PC-3 (cell line): Measurements from ENCODE around the gene TMC1. TPM values are rescaled to one million over a fixed set of nuclear protein-coding genes. Genes with fewer than 3 reads are reported as not detected.

Experiments used
- ATAC-seq: fragments of 200-7000 bp; cut with Tn5 transposase; 2 replicates; pipeline ENCODE4 v1.9.1; 2020; ENCODE audit warnings: mild to moderate bottlenecking, moderate library complexity
- BruUV-seq: library from RNA; stranded (reverse); fragments of 400-500 nt; replicated peaks from 2 replicates; lab custom pipeline; 2021; lab: Mats Ljungman, UMichigan
- CTCF ChIA-PET: fragments of 300-600 bp; sonication (Branson Sonifier 250); formaldehyde crosslinking; loops from one replicate; lab custom pipeline; 2022; ENCODE audit warnings: antibody characterized with exemption; lab: Charles Lee
- POLR2A ChIA-PET: fragments of 300-600 bp; sonication (Branson Sonifier 250); formaldehyde crosslinking; loops from one replicate; lab custom pipeline; 2022; ENCODE audit warnings: antibody characterized with exemption; ENCODE audit not compliant: unreplicated experiment; lab: Charles Lee
- DNase-seq: peaks from one replicate; pipeline ENCODE4 v3.0.0-alpha.2; 2015
- H2AFZ ChIP-seq: fragments of 300-600 bp; sonication (generic); 2 replicates; pipeline ENCODE4 v1.6.0; 2016; ENCODE audit warnings: antibody characterized with exemption, low read length
- H3F3A ChIP-seq: fragments of 300-600 bp; sonication (generic); one replicate; pipeline ENCODE4 v1.6.0; 2017; ENCODE audit warnings: antibody characterized with exemption, low read length, control low read depth, mild to moderate bottlenecking; ENCODE audit not compliant: unreplicated experiment
- H3K27ac ChIP-seq: fragments of 300-600 bp; sonication (generic); 2 replicates; pipeline ENCODE4 v1.5.1; 2016; ENCODE audit warnings: mild to moderate bottlenecking, low read length
- H3K27me3 ChIP-seq: fragments of 300-600 bp; sonication (generic); 2 replicates; pipeline ENCODE4 v1.6.1; 2016; ENCODE audit warnings: low read length, mixed read lengths
- H3K36me3 ChIP-seq: fragments of 300-600 bp; sonication (generic); 2 replicates; pipeline ENCODE4 v1.6.1; 2016; ENCODE audit warnings: low read depth, mixed run types, low read length, mixed read lengths
- H3K4me1 ChIP-seq: fragments of 300-600 bp; sonication (generic); 2 replicates; pipeline ENCODE4 v1.5.1; 2016; ENCODE audit warnings: low read length; ENCODE audit not compliant: insufficient read depth
- H3K4me2 ChIP-seq: fragments of 300-600 bp; sonication (generic); 2 replicates; pipeline ENCODE4 v1.6.0; 2016; ENCODE audit warnings: low read length
- H3K4me3 ChIP-seq: fragments of 300-600 bp; sonication (generic); 2 replicates; pipeline ENCODE4 v1.5.1; 2016; ENCODE audit warnings: mild to moderate bottlenecking, low read length, mixed read lengths
- H3K79me2 ChIP-seq: fragments of 300-600 bp; sonication (generic); 2 replicates; pipeline ENCODE4 v1.6.1; 2017; ENCODE audit warnings: low read length, mixed read lengths
- H3K9ac ChIP-seq: fragments of 300-600 bp; sonication (generic); 2 replicates; pipeline ENCODE4 v1.6.0; 2016; ENCODE audit warnings: mild to moderate bottlenecking, low read length
- H3K9me2 ChIP-seq: fragments of 300-600 bp; sonication (generic); replicated peaks from 2 replicates; pipeline ENCODE4 v1.6.1; 2016; ENCODE audit warnings: mixed run types, low read length, mixed read lengths
- H3K9me3 ChIP-seq: fragments of 300-600 bp; sonication (generic); 2 replicates; pipeline ENCODE4 v1.6.1; 2016; ENCODE audit warnings: low read length, mixed read lengths
- H4K20me1 ChIP-seq: fragments of 300-600 bp; sonication (generic); 2 replicates; pipeline ENCODE4 v1.6.1; 2016; ENCODE audit warnings: low read length, mixed read lengths
- CTCF ChIP-seq: fragments of 300-600 bp; sonication (generic); conservative IDR thresholded peaks from 2 replicates; pipeline ENCODE4 v1.5.1; 2017; ENCODE audit warnings: antibody characterized with exemption, low read depth, mild to moderate bottlenecking, low read length
- EZH2 ChIP-seq: fragments of 300-600 bp; sonication (generic); IDR thresholded peaks from one replicate; pipeline ENCODE4 v1.6.1; 2017; ENCODE audit warnings: antibody characterized with exemption, mild to moderate bottlenecking, low read length; ENCODE audit not compliant: unreplicated experiment
- EZH2phosphoT487 ChIP-seq: fragments of 300-600 bp; sonication (generic); IDR thresholded peaks from 2 replicates; pipeline ENCODE4 v1.6.1; 2018; ENCODE audit warnings: mild to moderate bottlenecking, antibody characterized with exemption, low read length, borderline replicate concordance
- intact Hi-C: fragments of 100-400 bp; cut with micrococcal nuclease; formaldehyde crosslinking; loops from 2 replicates; pipeline ENCODE4 v1.9.0; 2023
- total RNA-seq: library from RNA; depleted of rRNA; stranded (reverse); fragments of >200 nt; gene quantifications from 2 replicates; pipeline ENCODE4 v1.2.3, GENCODE V29; 2014

The TMC1 gene
- total RNA-seq, 1 experiment from 2014 or later = 0.15 TPM

GRCh38 chr9:72823971-72824370 is 302.6 kb downstream of the TMC1 start:
- CTCF ChIA-PET = interaction anchor here (0.5 kb wide), 1 partner anchor 38 kb away, joined by 3 read pairs; no protein-coding TSS in a partner anchor
- 0 out of 2 replicates have a peak, but pooled peaks cover 8% of the 10 kb centered on the region for H3K27me3 ChIP-seq
- TF ChIP-seq EZH2phosphoT487 (no peak), CTCF (no peak), EZH2 (no peak)
- no peaks in the 10 kb centered on the region for H3F3A ChIP-seq
- H3K4me1 ChIP-seq = no peaks in the 10 kb centered on the region
- no peaks in the 10 kb centered on the region for H3K9me2 ChIP-seq
- ATAC-seq = no peak
- H3K4me3 ChIP-seq = no peak overlapping the region
- no peak overlapping the region for H3K9ac ChIP-seq
- no peak overlapping the region for H3K4me2 ChIP-seq
- intact Hi-C loops = loop anchor here (5.0 kb wide), 1 partner anchor 622 kb away; no protein-coding TSS in a partner anchor
- POLR2A ChIA-PET = no interaction called here
- H2AFZ ChIP-seq = no peak overlapping the region
- no peak for DNase-seq
- no peak overlapping the region for H3K27ac ChIP-seq
- no peaks in the 10 kb centered on the region for H3K36me3 ChIP-seq
- no peaks in the 10 kb centered on the region for H3K79me2 ChIP-seq
- no peaks in the 10 kb centered on the region for H3K9me3 ChIP-seq
- no peaks in the 10 kb centered on the region for H4K20me1 ChIP-seq
- no TSS peak for BruUV-seq

- BruUV-seq = no TSS peak
Observed at GRCh38 chr9:72826996-72827949, 305.9 kb downstream of the TMC1 start.

More at GRCh38 chr9:72826996-72827949, 305.9 kb downstream of the TMC1 start:
- TF ChIP-seq EZH2 (no peak), EZH2phosphoT487 (no peak), CTCF (no peak)
- POLR2A ChIA-PET = no interaction called here
- Histone ChIP-seq H2AFZ (no peak overlapping the region), H3K27ac (no peak overlapping the region), H3K4me1 (no peaks in the 10 kb centered on the region), H4K20me1 (no peaks in the 10 kb centered on the region), H3K27me3 (0 out of 2 replicates have a peak, but pooled peaks cover 7% of the 10 kb centered on the region), H3K9me3 (no peaks in the 10 kb centered on the region), H3K4me2 (no peak overlapping the region), H3K4me3 (no peak overlapping the region), H3K79me2 (no peaks in the 10 kb centered on the region), H3K36me3 (no peaks in the 10 kb centered on the region), H3K9me2 (no peaks in the 10 kb centered on the region), H3K9ac (no peak overlapping the region), H3F3A (no peaks in the 10 kb centered on the region)
- CTCF ChIA-PET = no interaction called here
- ATAC-seq (no peak), DNase-seq (no peak)
- intact Hi-C loops = no loop called here
